Dermis blood vessel endothelial cell (primary cell): Measurements from ENCODE around the gene IL17RB. TPM values are rescaled to one million over a fixed set of nuclear protein-coding genes. Genes with fewer than 3 reads are reported as not detected.

Experiments used
- DNase-seq: peaks from one replicate; pipeline ENCODE4 v3.0.0; 2010
- total RNA-seq: library from RNA; depleted of rRNA; stranded (reverse); fragments of >200 nt; gene quantifications from 2 replicates; pipeline ENCODE4 v1.2.3, GENCODE V29; 2014

IL17RB gene
- total RNA-seq, 1 donor from 2014 or later, result not detected

DNA sequence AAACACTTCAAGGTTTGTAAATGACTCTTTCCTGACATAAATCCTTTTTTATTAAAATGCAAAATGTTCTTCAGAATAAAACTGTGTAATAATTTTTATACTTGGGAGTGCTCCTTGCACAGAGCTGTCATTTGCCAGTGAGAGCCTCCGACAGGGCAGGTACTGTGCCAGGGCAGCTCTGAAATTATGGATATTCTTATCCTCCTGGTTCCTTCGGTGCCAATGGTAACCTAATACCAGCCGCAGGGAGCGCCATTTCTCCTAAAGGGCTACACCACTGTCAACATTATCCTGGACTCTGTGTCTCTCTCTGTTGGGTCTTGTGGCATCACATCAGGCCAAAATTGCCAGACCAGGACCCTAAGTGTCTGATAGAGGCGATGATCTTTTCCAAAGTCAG is 33.1 kb upstream of the IL17RB start:
- no peak for DNase-seq

DNA sequence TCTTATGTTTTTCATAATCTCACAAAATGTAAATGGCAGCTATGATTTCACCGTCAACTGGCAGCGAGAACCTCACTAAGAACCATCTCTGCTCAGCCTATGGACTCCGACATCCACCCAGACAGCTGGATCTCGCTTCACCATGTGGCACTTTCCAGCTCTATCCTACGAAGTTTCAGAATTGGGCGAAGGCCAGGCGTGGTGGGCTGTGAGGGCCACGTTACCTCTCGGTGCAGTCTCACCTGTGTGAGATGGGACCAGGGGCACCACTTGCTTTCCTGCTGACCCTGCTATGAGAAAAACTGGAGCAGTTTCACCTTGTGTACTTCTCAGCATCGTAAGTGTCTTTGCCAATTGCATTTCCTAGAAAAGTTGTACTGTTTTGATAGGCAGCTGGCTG is 32.5 kb upstream of the IL17RB start:
- DNase-seq, result no peak

- no peak for DNase-seq
Measured at GRCh38 chr3:53815067-53815466, 31.3 kb upstream of the IL17RB start.

DNA sequence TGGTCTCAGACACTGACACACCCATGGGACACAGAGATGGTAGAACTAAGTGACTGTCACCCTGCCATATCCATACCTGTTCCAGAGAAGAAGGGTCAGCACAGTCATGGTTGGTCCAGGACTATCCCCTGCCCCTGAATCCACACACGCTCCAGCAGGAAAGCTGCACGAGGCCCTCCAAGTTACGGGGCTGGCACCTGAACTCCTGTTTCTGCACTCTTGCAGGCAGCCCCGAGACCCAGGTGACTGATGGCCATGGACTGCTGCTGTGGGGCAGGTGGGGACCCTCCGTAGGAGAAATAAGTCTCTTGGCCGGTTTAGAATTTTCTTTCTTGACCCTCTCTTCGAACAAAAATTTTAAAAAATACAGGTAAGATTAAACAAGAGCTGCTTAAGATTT is 30.7 kb upstream of the IL17RB start:
- DNase-seq, result no peak

GRCh38 chr3:53816425-53816824 is 29.9 kb upstream of the IL17RB start:
- no peak for DNase-seq

GRCh38 chr3:53817211-53817610 is 29.2 kb upstream of the IL17RB start:
- DNase-seq, result no peak

GRCh38 chr3:53817809-53818208 is 28.6 kb upstream of the IL17RB start:
- DNase-seq, result no peak

DNA sequence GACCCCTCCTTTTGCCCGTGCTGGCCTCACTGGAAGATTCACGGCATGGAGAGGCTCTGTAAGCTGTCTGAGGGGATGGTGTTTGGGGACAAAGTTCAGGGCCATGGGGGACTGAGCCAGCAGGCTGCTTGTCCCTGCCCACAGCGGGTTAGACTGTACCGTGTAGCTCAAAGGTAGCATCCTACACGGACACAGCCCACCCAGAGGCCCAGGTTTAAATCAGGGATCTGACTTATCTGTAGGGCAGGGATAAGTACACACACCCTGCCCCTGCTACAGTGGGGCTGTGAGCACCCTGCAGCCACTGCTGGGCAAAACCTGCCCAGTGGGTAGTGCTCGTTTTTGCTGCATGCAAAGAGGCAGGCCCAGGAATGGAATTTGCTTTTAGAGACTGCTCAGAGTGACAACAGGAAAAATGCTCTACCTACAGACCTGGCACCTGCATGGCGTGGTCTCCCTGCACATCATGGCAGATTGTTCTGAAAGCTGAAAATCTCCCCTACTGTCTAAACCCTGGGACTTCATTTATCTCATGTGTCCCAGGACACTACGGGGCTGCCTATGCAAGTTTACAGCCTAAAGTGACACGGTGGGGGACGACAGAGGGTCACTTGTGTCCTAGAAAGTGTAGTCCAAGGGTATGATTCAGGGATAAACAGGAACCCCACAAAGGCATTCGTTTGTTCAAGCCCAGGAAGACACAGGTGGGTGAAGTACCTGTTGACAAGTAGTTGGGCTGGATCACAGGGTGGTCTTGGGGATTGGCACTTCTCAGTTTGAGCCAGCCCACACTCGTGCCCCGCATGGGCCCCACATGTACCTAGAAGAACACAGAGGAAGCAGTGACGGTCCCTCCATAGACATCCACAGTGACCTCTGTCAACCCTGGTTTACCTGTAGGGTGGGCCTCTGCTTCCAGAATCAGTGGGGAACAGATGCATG is 27.9 kb upstream of the IL17RB start:
- no peak for DNase-seq

GRCh38 chr3:53819163-53819868 is 27.1 kb upstream of the IL17RB start:
- no peak for DNase-seq

- no peak for DNase-seq
Measured at GRCh38 chr3:53820084-53820483, 26.3 kb upstream of the IL17RB start.

DNA sequence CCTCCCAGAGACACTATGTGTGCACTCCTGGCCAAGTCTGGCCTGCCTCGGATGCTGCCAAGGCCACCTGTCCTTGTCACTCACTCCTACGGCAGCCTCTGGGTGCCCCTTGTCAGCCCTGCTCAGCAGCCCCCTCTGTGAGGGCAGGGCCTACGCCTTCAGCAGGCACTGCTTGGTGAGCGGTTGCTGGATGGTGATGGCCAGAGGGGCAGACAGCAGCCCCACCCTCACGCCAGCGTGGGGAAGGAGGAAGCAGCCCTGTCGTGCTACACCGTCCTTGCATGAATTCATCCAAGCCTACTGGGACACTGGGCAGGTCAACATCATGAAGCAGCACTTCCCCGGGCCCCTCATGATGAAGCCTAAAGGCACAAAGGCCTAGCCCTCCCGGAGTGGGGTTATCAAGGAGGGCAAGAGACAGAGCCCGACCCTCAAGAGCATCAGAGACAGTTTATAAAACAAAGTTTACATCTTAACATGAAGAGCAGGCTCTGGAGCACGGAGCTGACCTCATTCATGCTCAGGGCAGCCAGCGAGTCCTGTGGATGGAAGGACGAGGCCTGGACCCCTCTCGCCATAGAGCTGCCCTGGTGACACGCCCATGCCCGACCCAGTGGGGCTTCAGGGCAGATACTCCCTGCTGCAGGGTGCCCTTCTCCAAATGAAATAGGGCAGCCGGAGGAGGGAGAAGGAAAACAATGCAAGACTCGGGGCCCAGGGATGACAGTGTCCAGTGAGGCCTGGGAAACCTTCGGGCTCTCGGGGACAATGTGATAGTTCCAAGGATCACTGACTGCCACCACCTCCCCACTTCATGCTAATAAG is 25.4 kb upstream of the IL17RB start:
- no peak for DNase-seq

GRCh38 chr3:53821631-53822121 is 24.7 kb upstream of the IL17RB start:
- DNase-seq, result no peak

DNA sequence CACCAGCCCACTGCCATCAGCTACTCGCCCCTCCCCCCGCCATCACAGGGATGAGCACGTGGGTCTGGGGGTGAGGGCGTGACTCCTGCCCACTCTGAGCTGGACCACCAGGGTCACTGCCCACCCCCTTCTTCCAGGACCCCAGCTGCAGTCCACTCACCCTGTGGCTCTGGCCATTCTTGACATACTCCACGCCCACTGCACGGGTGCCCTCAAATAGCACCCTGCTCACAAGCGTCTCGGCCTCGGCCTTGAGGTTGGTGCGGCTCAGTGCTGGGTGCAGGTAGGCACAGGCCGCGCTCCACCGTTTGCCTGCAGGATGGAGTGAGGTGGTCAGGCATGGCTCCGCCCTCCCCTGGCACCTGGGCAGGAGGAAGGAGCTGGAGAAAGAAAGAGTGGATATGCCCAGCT is 24.0 kb upstream of the IL17RB start:
- DNase-seq, result no peak

DNA sequence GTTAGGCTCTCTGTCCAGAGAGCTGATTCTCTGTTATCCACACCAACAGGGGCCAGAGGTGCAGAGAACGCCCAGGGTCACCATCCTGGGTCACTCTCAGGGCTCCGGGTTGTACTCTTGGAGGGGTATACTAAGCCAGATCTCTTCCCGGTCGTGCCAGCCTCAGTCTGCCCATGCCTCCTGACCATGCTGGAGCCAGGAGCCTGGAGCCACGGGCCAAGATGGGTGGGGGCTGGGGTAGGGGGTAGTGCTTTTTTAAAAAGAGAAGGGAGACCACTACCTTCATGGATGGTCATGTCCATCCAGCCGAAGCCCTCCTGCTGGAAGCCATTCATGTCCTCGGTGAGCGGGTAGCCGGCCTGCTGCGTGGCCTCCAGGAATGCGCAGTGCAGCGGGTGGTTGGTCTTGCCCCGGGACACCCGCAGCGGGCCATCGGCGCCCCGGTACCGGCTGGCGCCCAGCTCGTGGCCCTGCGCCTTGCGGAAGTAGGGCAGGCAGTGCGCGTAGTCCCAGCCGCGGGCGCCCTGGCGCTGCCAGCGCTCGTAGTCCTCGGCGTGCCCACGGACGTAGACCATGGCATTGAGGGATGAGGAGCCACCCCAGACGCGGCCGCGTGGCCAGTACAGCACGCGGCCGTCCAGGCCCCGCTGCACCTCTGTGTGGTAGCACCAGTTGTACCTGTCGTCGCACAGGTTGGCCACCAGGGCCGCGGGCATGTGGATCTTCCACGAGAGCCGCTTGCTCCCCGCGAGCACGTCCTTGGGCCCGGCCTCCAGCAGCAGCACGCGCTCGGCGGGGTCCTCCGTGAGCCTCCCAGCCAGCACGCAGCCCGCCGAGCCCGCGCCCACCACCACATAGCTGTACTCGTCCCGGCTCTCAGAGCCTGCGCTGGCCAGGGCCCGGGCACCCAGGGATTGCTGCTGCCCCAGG is 23.1 kb upstream of the IL17RB start:
- DNase-seq, result no peak

DNA sequence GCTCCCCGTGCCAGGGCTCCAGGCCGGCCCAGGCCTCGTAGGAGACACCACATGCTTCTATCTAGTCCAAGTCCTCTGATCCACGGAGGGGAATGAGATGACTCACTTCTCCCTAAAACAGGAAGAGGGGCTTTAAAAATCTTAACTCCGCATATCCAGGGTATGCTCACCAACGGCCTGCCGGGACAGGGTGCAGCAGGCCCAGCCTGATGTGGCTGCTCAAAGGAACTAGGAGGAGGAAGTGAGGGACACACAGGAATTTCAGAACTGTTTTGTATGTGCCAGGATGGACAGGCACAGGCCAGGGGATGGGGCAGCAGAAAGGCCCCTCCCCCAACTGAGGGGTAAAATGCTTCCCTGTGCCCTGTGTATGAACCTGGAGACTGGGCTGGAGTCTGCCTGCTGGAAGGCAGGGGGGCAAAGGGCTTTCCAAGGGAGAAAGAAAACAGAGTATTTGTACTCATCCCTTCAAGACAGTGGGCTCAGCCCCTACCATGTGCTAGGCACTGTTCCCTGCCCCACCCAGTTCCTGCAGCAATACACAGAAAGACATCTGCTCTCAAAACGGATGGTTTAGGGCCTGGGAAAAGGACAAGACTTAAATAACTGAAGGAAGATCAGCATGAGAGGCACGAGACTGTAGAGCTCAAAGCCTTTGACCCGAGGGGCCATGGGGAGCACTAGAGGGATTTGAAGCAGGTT is 22.3 kb upstream of the IL17RB start:
- no peak for DNase-seq

GRCh38 chr3:53824795-53825194 is 21.6 kb upstream of the IL17RB start:
- DNase-seq, result no peak

DNA sequence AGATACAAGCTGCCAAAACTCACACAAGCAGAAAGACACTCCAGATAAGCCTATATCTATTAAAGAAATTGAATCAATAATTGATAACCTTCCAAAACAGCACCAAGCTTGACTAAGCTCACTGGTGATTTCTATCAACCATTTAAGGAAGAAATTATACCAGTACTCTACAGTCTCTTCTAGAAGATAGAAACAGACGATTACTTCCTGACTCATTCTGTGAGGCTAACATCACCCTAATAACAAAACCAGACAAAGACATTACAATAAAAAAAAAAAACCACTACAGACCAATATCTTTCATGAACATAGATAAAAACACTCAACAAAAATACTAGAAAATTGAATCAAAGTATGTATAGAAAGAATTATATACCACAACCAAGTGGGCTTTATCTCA is 20.3 kb upstream of the IL17RB start:
- DNase-seq, result no peak

- no peak for DNase-seq
Measured at GRCh38 chr3:53828581-53828980, 17.8 kb upstream of the IL17RB start.

- no peak for DNase-seq
Measured at GRCh38 chr3:53829605-53830004, 16.8 kb upstream of the IL17RB start.

- DNase-seq, result no peak
Measured at GRCh38 chr3:53830944-53831343, 15.4 kb upstream of the IL17RB start.

- no peak for DNase-seq
Measured at GRCh38 chr3:53833053-53833645, 13.2 kb upstream of the IL17RB start.
